PC-9 (cell line): Measurements from ENCODE around the gene ISM2. TPM values are rescaled to one million over a fixed set of nuclear protein-coding genes. Genes with fewer than 3 reads are reported as not detected.

Experiments
- BruUV-seq: library from RNA; stranded (reverse); fragments of 400-500 nt; replicated peaks from 2 replicates; lab custom pipeline; 2021; lab: Mats Ljungman, UMichigan
- CTCF ChIA-PET: fragments of 300-600 bp; sonication (Branson Sonifier 250); formaldehyde crosslinking; loops from one replicate; lab custom pipeline; 2022; ENCODE audit warnings: antibody characterized with exemption; lab: Charles Lee
- POLR2A ChIA-PET: fragments of 300-600 bp; sonication (Branson Sonifier 250); formaldehyde crosslinking; loops from one replicate; lab custom pipeline; 2022; ENCODE audit warnings: antibody characterized with exemption; ENCODE audit not compliant: unreplicated experiment; lab: Charles Lee
- DNase-seq, 2 experiments: peaks; one replicate each; pipeline versions ENCODE4 v3.0.0 to v3.0.0-alpha.2; 2015 to 2022; ENCODE audit warnings: mixed read lengths in 1 of 2
- H2AFZ ChIP-seq: fragments of 200-600 bp; sonication (generic); 2 replicates; pipeline ENCODE4 v1.8.1; 2017; ENCODE audit warnings: antibody characterized with exemption
- H3F3A ChIP-seq: fragments of 200-600 bp; sonication (generic); 2 replicates; pipeline ENCODE4 v1.8.1; 2017; ENCODE audit warnings: antibody characterized with exemption, mild to moderate bottlenecking, low read depth; ENCODE audit not compliant: insufficient read depth
- H3K27ac ChIP-seq: fragments of 200-600 bp; sonication (generic); 2 replicates; pipeline ENCODE4 v1.6.1; 2016; ENCODE audit warnings: mixed run types
- H3K27me3 ChIP-seq: fragments of 200-600 bp; sonication (generic); 2 replicates; pipeline ENCODE4 v1.6.1; 2016; ENCODE audit warnings: low read depth, mixed run types; ENCODE audit not compliant: insufficient read depth
- H3K36me3 ChIP-seq: fragments of 200-600 bp; sonication (generic); 2 replicates; pipeline ENCODE4 v1.6.1; 2016; ENCODE audit warnings: low read depth, mixed run types
- H3K4me1 ChIP-seq: fragments of 200-600 bp; sonication (generic); replicated peaks from 2 replicates; pipeline ENCODE4 v1.6.1; 2016; ENCODE audit warnings: mixed run types; ENCODE audit not compliant: insufficient read depth
- H3K4me2 ChIP-seq: fragments of 200-600 bp; sonication (generic); 2 replicates; pipeline ENCODE4 v1.6.1; 2017; ENCODE audit warnings: mixed run types
- H3K4me3 ChIP-seq: fragments of 200-600 bp; sonication (generic); 2 replicates; pipeline ENCODE4 v1.6.1; 2016; ENCODE audit warnings: mixed run types
- H3K79me2 ChIP-seq: fragments of 200-600 bp; sonication (generic); 2 replicates; pipeline ENCODE4 v1.6.1; 2017; ENCODE audit warnings: low read depth, mixed run types
- H3K9me2 ChIP-seq: fragments of 200-600 bp; sonication (generic); 2 replicates; pipeline ENCODE4 v1.8.1; 2017; ENCODE audit warnings: mild to moderate bottlenecking; ENCODE audit not compliant: insufficient read depth
- H3K9me3 ChIP-seq: fragments of 200-600 bp; sonication (generic); 2 replicates; pipeline ENCODE4 v1.8.1; 2016; ENCODE audit warnings: low read depth; ENCODE audit not compliant: insufficient read depth
- H4K20me1 ChIP-seq: fragments of 200-600 bp; sonication (generic); 2 replicates; pipeline ENCODE4 v1.8.1; 2017; ENCODE audit not compliant: insufficient read depth
- EZH2 ChIP-seq: fragments of 200-600 bp; sonication (generic); IDR thresholded peaks from 2 replicates; pipeline ENCODE4 v1.8.0; 2017; ENCODE audit warnings: antibody characterized with exemption, low read depth
- intact Hi-C: fragments of 100-400 bp; cut with micrococcal nuclease; formaldehyde crosslinking; loops from one replicate; pipeline ENCODE4 v1.10.0; 2022; ENCODE audit not compliant: unreplicated experiment
- total RNA-seq: library from RNA; stranded (reverse); gene quantifications from 2 replicates; pipeline ENCODE4 v1.2.3, GENCODE V29; 2021
- TF ChIP-seq, protein P1 (sequence below): fragments of 200-600 bp; sonication (generic); conservative IDR thresholded peaks from 2 replicates; pipeline ENCODE4 v1.6.1; 2017; ENCODE audit warnings: mixed run types, antibody characterized with exemption, mild to moderate bottlenecking, moderate library complexity

ISM2 gene
- total RNA-seq, 1 experiment from 2014 or later = not detected

DNA sequence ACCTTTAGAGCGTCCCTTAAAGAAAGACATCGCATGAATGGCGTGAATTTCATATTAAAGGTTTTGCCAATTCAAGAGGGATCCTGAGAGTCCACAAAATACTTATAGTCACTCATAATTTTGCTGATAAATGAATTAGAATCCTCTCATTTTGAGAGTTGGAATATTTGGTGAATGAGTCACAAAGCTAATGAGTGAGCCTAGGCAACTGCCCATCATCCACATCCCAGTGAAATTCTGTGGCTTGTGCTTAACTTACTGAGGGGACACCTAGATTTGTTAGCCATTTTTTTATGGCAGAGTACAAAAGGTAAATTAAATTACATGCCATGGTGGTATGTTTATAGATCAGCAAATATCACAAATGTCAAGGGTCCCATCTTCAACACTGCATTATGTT, 62.6 kb downstream of the ISM2 start:
- Histone ChIP-seq H3K9me2 (no peaks in the 10 kb centered on the region; the same call in 1 of the 2 replicates), H3K79me2 (no peaks in the 10 kb centered on the region), H3K4me2 (no peak overlapping the region), H3K27ac (no peak overlapping the region), H3K27me3 (no peaks in the 10 kb centered on the region), H2AFZ (no peak overlapping the region), H3K36me3 (peaks cover 38% of the 10 kb centered on the region), H4K20me1 (no peaks in the 10 kb centered on the region), H3K4me1 (no peaks in the 10 kb centered on the region), H3K4me3 (no peak overlapping the region), H3F3A (no peaks in the 10 kb centered on the region), H3K9me3 (no peaks in the 10 kb centered on the region)
- ChIA-PET POLR2A (no interaction called here), CTCF (no interaction called here)
- DNase-seq = no peak
- intact Hi-C loops = no loop called here
- TF ChIP-seq EZH2 = no peak
- TF ChIP-seq, protein P1, sequence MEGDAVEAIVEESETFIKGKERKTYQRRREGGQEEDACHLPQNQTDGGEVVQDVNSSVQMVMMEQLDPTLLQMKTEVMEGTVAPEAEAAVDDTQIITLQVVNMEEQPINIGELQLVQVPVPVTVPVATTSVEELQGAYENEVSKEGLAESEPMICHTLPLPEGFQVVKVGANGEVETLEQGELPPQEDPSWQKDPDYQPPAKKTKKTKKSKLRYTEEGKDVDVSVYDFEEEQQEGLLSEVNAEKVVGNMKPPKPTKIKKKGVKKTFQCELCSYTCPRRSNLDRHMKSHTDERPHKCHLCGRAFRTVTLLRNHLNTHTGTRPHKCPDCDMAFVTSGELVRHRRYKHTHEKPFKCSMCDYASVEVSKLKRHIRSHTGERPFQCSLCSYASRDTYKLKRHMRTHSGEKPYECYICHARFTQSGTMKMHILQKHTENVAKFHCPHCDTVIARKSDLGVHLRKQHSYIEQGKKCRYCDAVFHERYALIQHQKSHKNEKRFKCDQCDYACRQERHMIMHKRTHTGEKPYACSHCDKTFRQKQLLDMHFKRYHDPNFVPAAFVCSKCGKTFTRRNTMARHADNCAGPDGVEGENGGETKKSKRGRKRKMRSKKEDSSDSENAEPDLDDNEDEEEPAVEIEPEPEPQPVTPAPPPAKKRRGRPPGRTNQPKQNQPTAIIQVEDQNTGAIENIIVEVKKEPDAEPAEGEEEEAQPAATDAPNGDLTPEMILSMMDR = no peak
- BruUV-seq = no TSS peak

DNA sequence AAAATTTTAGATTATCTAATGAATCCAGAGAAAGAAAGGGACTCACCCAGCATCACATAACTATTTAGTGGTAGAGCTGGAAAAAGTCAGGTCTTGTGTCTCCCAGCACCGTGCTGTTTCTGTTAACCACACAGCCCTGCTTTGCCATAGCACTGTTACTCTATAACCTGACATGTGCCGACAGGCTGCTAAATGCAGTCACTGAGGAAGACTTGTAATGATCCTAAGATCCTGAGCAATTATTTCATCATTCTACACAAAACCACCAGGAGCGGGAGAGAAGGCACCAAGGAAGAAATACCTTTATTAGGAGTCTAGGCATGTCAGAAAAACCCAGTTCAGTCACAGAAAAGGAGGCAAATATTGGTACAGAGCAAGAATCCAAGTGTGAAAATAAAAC, 72.2 kb downstream of the ISM2 start:
- no peak for DNase-seq
- Histone ChIP-seq H3K36me3 (peaks cover 36% of the 10 kb centered on the region; the same call in 1 of the 2 replicates), H3K4me1 (no peaks in the 10 kb centered on the region), H3K27ac (no peak overlapping the region), H4K20me1 (no peaks in the 10 kb centered on the region), H2AFZ (no peak overlapping the region), H3K4me2 (no peak overlapping the region), H3F3A (0 out of 2 replicates have a peak, but pooled peaks cover 7% of the 10 kb centered on the region), H3K9me3 (no peaks in the 10 kb centered on the region), H3K27me3 (no peaks in the 10 kb centered on the region), H3K4me3 (no peak overlapping the region), H3K79me2 (no peaks in the 10 kb centered on the region), H3K9me2 (no peaks in the 10 kb centered on the region; the same call in 1 of the 2 replicates)
- CTCF ChIA-PET = interaction anchor here (0.5 kb wide), 1 partner anchor 552 kb away, joined by 4 read pairs; no protein-coding TSS in a partner anchor
- no TSS peak for BruUV-seq
- TF ChIP-seq, protein P1 = no peak
- no peak for TF ChIP-seq EZH2
- POLR2A ChIA-PET = no interaction called here
- intact Hi-C loops = no loop called here

DNA sequence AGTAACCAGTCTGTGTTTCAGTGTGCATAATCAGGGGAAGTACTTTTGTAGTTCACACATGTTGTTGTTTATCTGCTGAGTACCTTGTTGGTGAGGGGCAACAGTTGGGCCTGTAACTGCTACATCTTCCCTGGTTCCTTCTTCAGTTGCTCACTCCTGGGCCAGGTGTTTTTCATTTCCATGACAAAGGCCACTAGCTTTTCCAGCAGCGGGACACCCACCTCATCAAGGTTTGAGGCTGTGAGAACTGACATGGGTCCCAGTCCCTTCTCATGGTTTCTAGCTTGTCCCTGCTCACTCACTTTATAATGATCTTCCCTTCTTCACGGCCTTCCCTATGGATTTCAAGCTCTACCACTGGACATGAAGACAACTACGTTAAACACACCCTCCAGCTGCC, 73.8 kb downstream of the ISM2 start:
- no peaks in the 10 kb centered on the region for H3K4me1 ChIP-seq
- POLR2A ChIA-PET = no interaction called here
- no peak overlapping the region for H3K4me3 ChIP-seq
- H3K79me2 ChIP-seq = no peaks in the 10 kb centered on the region
- CTCF ChIA-PET = no interaction called here
- peaks cover under 1% of the 10 kb centered on the region; the same call in 1 of the 2 replicates for H3K9me3 ChIP-seq
- no peaks in the 10 kb centered on the region for H3K9me2 ChIP-seq
- H3K27ac ChIP-seq = no peak overlapping the region
- no peaks in the 10 kb centered on the region for H4K20me1 ChIP-seq
- intact Hi-C loops = no loop called here
- H2AFZ ChIP-seq = no peak overlapping the region
- no peaks in the 10 kb centered on the region for H3K27me3 ChIP-seq
- no peak overlapping the region for H3K4me2 ChIP-seq
- TF ChIP-seq, protein P1 = no peak
- no peak for TF ChIP-seq EZH2
- H3K36me3 ChIP-seq = peaks cover 35% of the 10 kb centered on the region; the same call in 1 of the 2 replicates
- DNase-seq = no peak
- H3F3A ChIP-seq = 0 out of 2 replicates have a peak, but pooled peaks cover 8% of the 10 kb centered on the region
- no TSS peak for BruUV-seq

Other genes starting within 250 kb of the ISM2 start
- not detected in 2 replicates for gene NGB, start 227.6 kb downstream of the ISM2 start, total RNA-seq
- gene POMT2, start 177.9 kb downstream of the ISM2 start, total RNA-seq = 96.5 and 109 TPM in 2 replicates
- gene GSTZ1, start 177.8 kb downstream of the ISM2 start, total RNA-seq = 135 and 195 TPM in 2 replicates
- gene TMED8, start 121.7 kb downstream of the ISM2 start, total RNA-seq = 32.1 and 42.6 TPM in 2 replicates
- 4.8 and 7.8 TPM in 2 replicates for gene SAMD15, start 121.4 kb downstream of the ISM2 start, total RNA-seq
- gene NOXRED1, start 75.3 kb downstream of the ISM2 start, total RNA-seq = 2.0 and 2.1 TPM in 2 replicates
- 46.1 and 54.5 TPM in 2 replicates for gene VIPAS39, start 41.2 kb downstream of the ISM2 start, total RNA-seq
- gene AHSA1, start 40.7 kb downstream of the ISM2 start, total RNA-seq = 448 and 674 TPM in 2 replicates
- gene SPTLC2, start 117.8 kb upstream of the ISM2 start, total RNA-seq = 68.4 and 81.7 TPM in 2 replicates
- gene ALKBH1, start 209.2 kb upstream of the ISM2 start, total RNA-seq = 22.7 and 25.0 TPM in 2 replicates
- gene SLIRP, start 209.3 kb upstream of the ISM2 start, total RNA-seq = 298 and 375 TPM in 2 replicates